Stimulated activated CD8-positive, alpha-beta memory T cell treated with anti-CD3 and anti-CD28 coated beads, Interleukin-12 subunit alpha, Interleukin-12 subunit beta, amount 100 ng/mL, for 1 hour (primary cell): ENCODE measurements around the gene DUXA.
"Not testable (repeated sequence)": the region's sequence is repeated elsewhere in the genome, so short reads cannot be mapped to it uniquely, and the experiment has no call there.

Experiments
- DNase-seq: peaks from one replicate; pipeline ENCODE4 v3.0.0-alpha.2; 2020; ENCODE audit warnings: low read depth

Gene DUXA

DNA sequence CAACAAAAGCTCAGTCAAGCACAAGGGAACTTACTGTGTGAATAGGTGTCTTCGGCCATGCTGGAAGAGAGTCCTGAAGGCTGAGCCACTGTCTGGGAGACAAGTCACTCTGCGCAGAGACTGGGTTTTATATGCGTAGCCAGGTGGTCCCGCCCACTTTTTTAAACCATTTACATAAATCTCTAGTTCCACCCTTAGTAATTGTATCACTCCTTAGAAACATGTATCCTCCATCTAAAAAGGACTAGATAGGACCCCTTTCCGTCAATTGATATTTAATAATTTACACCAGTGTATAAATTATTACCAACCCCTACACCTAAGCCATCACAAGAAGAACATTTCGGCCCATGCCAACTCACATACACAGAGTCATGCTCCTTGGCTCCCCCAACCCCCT lies at the start of gene DUXA:
DUXA (minus strand) TSS at position 101 of the 400 bp plus-strand sequence; CDS start at position 59, 42 bp downstream.
- no peak for DNase-seq

GRCh38 chr19:57212109-57212508 lies 44.8 kb upstream of the DUXA start:
- no peak for DNase-seq

DNA sequence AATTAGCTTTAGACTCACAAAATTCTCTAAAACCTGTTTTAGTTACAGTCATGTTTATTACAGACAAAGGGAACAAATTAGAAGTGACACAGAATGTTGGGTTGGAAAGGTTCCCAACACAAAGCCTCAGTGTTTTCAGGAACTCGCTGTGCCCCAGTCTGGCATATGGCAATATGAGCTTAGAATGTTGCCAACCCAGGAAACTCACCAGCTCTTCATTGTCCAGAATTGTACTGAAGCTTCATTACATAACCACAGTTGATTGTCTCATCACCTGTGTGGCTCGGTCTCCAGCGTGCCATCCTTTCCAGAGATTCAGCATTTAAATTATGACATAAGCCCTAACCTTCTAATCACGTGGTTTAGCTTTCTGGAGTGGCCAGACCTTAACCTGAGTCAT lies 43.1 kb upstream of the DUXA start:
- DNase-seq, result no peak

DNA sequence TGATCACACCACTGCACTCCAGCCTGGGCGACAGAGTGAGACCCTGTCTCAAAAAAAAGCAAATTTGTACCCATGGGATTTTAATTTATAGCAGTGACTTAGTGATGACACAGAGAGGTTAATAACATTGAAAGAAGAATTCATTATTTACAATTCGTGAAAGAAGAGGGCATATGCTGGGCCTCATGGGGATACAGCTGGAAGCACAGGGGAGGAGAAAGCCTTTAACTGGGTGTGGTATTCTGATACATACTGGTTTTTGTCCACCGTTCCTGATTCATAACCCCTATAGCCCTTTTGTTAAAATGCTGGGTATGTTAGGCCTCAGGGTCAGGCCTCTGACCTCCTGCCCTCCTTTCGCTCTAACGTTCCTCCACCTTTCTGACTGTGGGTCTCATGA lies 34.9 kb upstream of the DUXA start:
- DNase-seq, result no peak

GRCh38 chr19:57197874-57198273 lies 30.6 kb upstream of the DUXA start:
- DNase-seq, result not testable (repeated sequence)

GRCh38 chr19:57192993-57193392 lies 25.7 kb upstream of the DUXA start:
- DNase-seq, result no peak

DNA sequence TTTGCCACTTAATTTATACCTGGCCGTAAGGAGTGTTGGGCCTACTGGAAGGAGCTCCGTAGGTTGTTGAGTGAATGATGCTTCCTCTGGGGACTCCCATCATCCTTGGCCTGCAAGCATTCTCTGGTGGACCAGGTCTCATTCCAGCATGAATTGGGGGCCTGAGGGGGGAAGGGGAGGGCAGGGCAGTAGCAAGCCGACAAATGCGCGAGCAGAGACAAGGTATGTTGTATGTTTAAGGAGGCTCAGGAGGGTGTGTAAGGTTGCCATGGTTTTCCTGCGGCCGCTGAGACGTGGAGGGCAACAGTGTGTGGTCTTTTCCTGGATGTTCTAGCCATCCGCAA lies 24.8 kb upstream of the DUXA start:
- no peak for DNase-seq

DNA sequence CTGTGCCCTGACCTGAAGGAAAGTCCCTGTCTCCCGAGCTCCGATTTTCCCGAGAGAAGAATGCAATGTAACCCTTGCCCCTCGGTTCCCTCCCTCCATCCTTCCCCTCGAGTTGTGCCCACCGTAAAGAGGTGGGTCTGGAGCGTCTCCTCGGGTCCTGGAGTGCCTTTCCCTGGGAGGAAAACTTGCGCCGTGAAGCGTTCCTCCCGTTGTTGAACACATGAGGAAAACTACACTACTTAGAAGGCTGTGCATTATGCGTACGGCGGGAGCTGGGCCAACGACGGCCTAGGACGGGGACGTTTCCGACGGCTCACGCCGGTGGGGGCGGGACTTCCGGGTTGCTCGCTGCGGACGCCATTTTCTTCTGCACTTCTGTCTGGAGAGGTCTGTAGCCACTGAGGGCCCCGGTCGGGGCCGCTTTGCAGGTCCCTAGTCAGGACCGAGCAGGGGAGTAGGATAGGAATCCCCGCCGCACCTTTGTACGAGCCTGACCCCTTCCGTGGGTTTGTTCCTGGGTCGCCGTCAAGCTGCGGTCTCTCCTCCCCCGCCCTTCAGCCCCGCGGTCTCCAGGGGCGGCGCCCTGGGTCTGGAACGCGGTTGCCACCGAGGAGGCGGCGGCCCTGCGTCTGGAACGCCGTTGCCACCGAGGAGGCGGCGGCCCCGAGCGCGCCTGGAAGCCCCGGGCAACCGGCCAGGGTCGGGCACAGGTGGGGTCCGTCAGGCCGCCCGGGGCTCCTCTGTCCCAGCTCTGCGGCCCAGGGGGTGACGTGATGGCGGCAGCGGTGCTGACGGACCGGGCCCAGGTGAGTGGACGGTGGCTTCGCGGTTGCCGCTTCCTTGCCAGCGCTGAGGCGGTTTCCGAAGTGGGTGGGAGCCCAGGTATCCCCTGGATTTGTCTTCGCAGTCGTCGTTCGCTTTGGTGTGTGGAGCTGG lies 24.1 kb upstream of the DUXA start, which contains the start of gene ZNF264:
ZNF264 (plus strand) TSS at position 360 of the 936 bp plus-strand sequence; CDS start at position 774, 414 bp downstream.
- peak; percentile 84 for DNase-seq

- DNase-seq, result no peak
Observed at GRCh38 chr19:57190301-57190700, 23.0 kb upstream of the DUXA start.

DNA sequence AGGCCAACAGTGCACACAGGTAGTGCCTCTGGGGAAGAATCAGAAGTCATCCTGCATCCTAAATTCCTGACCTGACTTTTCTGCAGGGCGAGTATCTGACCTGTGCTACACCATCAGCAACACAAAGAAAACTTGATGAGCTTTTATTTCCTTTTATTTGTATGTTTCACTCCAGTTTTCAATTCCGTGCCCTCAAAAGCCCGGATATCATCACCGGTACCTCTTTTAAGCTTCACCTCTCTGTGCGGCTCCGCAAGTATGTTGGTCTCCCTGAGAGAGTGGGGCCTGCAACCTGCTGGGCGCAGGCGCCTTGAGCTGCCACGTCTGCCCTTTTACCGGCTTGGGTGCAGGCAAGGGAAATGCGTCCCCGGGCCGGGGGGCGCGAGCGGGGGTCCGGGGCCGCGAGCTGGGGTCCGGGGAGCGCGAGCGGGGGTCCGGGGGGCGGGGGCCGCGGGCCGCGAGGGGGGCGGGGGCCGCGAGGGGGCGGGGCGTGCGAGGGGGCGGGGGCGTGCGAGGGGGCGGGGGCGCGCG lies 4.3 kb upstream of the DUXA start:
- DNase-seq, result no peak

DNA sequence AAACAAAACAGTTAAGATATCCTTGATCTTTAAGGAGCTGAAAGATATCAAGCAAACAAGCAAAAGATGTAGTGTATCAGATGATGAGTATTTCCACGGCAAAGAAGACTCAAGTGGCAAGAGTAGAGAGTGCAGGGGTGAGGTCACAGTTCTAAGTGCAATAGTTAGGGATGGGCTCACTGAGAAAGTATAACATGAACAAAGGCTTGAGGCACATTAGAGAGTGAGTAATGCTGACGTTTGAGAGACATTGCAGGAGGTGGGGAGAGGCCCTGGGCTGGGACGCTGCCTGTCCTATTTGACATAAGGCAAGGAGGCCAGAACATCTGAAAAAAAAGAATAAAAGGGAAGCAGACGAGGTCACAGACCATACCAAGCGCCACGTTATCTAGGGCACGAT lies 1.4 kb downstream of the DUXA start:
- DNase-seq, result no peak

GRCh38 chr19:57161985-57162539 lies 5.2 kb downstream of the DUXA start:
- no peak for DNase-seq

GRCh38 chr19:57152921-57153320 lies 14.4 kb downstream of the DUXA start:
- DNase-seq, result no peak

GRCh38 chr19:57141699-57142098 lies 25.6 kb downstream of the DUXA start:
- no peak for DNase-seq

- no peak for DNase-seq
Observed at GRCh38 chr19:57135797-57136196, 31.5 kb downstream of the DUXA start.

DNA sequence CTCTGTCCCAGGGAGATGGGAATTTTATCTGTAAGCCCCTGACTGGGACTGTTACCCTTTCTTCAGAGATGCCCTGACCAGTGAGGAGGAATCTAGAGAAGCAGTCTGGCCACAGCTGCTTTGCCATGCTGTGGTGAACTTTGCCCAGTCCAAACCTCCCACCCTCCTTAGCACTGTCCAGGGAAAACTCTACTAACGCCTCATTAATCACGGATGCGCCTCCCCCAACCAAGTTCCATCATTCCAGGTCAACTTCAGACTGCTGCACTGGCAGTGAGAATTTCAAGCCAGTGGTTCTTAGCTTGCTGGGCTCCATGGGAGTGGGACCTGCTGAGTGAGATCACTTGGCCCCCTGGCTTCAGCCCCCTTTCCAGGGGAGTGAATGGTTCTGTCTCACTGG lies 39.9 kb downstream of the DUXA start:
- DNase-seq, result not testable (repeated sequence)

DNA sequence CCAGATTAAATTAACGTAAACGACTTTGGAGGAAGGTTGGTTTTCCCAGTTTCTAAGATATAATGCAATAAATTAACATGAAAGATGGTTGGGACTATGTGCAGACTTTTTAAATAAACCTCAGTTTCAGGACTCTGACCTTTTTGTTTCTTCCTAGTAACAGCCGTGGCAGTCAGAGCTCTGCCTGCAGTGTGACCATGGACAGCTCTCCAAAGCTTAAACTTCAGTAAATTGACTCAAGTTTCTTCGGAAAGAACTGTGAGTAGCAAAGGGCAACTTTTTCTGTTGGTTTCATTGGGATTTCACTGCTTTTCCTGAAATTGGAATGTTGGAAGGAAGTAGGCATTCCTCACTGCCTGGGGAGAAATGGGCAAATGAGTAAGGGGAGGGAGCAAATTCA lies 43.4 kb downstream of the DUXA start:
- no peak for DNase-seq

DNA sequence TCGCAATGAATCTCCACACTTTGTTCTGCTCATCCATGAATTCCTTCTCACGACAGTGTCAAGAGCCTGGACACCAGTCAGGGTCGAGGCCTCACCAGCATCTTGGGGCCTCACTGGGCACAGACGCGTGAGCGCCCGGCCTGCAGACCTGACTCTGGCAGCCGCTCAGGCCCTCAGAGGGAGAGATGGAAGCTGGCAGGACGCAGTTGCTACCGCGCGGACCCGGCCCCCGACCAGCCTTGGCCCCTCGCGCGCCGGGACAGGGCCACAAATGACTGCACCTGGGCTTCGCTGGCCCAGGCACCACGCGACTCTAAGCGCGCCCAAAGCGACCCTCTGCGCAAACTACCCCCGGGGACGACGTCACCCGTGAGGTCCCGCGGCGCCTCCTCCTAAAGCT lies 48.4 kb downstream of the DUXA start:
- DNase-seq, result no peak

DNA sequence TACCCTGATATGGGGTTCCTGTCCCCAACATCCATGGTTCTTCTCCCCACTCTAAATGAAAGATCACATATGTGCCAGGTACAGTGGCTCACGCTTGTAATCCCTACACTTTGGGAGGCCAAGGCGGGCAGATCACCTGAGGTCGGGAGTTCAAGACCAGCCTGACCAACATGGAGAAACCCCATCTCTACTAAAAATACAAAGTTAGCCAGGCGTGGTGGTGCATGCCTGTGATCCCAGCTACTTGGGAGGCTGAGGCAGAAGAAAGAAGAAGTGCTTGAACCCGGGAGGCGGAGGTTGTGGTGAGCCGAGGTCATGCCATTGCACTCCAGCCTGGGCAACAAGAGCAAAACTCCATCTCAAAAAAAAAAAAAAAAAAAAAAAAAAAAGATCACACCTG lies 53.8 kb downstream of the DUXA start:
- DNase-seq, result not testable (repeated sequence)

DNA sequence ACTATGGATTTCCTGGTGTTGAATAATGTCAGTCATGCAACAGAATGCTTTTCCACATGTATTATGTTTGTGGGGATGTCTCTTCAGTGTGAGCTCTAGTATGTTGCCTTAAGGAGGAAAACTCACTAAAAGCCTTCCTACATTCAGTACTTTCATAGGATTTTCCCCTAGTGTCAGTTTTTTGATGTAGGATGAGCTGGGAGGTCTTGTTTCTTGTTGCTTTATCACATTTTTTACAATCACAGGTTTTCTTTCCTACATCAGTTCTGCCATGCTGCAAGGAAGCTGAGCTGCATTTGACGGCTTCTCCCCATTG lies 56.0 kb downstream of the DUXA start:
- DNase-seq, result no peak

GRCh38 chr19:57110592-57111328 lies 56.5 kb downstream of the DUXA start:
- DNase-seq, result no peak

- DNase-seq, result no peak
Observed at GRCh38 chr19:57106722-57107235, 60.5 kb downstream of the DUXA start.
